Type B pancreatic cell (in vitro differentiated cells): ENCODE results near the gene ZMIZ1. TPM values are rescaled to one million over a fixed set of nuclear protein-coding genes. Genes with fewer than 3 reads are reported as not detected.

ENCODE experiments used
- DNase-seq: peaks from one replicate; pipeline ENCODE4 v3.0.0; 2021; ENCODE audit warnings: mixed read lengths; ENCODE audit not compliant: unreplicated experiment; ENCODE audit errors: extremely low spot score
- H3K27ac Mint-ChIP-seq: 2 replicates; pipeline ENCODE4 v1.8.0; 2021; ENCODE audit warnings: mild to moderate bottlenecking, mixed read lengths
- H3K27me3 Mint-ChIP-seq: 2 replicates; pipeline ENCODE4 v1.8.0; 2021; ENCODE audit warnings: mixed read lengths
- H3K36me3 Mint-ChIP-seq: 2 replicates; pipeline ENCODE4 v1.8.0; 2021; ENCODE audit warnings: mixed read lengths
- H3K4me1 Mint-ChIP-seq: one replicate; pipeline ENCODE4 v1.8.0; 2021; ENCODE audit warnings: mixed read lengths; ENCODE audit not compliant: unreplicated experiment
- H3K4me3 Mint-ChIP-seq: 2 replicates; pipeline ENCODE4 v1.8.0; 2021; ENCODE audit warnings: mild to moderate bottlenecking, mixed read lengths
- H3K9me3 Mint-ChIP-seq: 2 replicates; pipeline ENCODE4 v1.8.0; 2021; ENCODE audit warnings: mixed read lengths
- CTCF ChIP-seq: fragments of 200-600 bp; sonication (generic); conservative IDR thresholded peaks from 2 replicates; pipeline ENCODE4 v1.5.0; 2021; ENCODE audit warnings: antibody characterized with exemption, mild to moderate bottlenecking
- total RNA-seq: library from RNA; stranded (reverse); gene quantifications from 2 replicates; pipeline ENCODE4 v1.2.1, GENCODE V29; 2021; ENCODE audit warnings: low replicate concordance

Gene ZMIZ1
- total RNA-seq, 1 donor from 2014 or later = 102 TPM

GRCh38 chr10:79269969-79270368, 201.2 kb downstream of the ZMIZ1 start:
- H3K27ac Mint-ChIP-seq = peak overlapping the region; percentile 77
- H3K36me3 Mint-ChIP-seq = peaks cover 18% of the 10 kb centered on the region
- TF ChIP-seq CTCF = no peak
- H3K9me3 Mint-ChIP-seq = no peaks in the 10 kb centered on the region
- H3K4me1 Mint-ChIP-seq = peaks cover 55% of the 10 kb centered on the region
- no peak for DNase-seq
- H3K27me3 Mint-ChIP-seq = no peaks in the 10 kb centered on the region
- H3K4me3 Mint-ChIP-seq = peak overlapping the region; percentile 53

- H3K9me3 Mint-ChIP-seq = no peaks in the 10 kb centered on the region
- no peaks in the 10 kb centered on the region for H3K27me3 Mint-ChIP-seq
- TF ChIP-seq CTCF = peak; percentile 20
- H3K36me3 Mint-ChIP-seq = peaks cover 18% of the 10 kb centered on the region
- H3K4me1 Mint-ChIP-seq = peaks cover 48% of the 10 kb centered on the region
- peak overlapping the region; percentile 77 for H3K27ac Mint-ChIP-seq
- H3K4me3 Mint-ChIP-seq = peak overlapping the region; percentile 53
- no peak for DNase-seq
Observed at GRCh38 chr10:79270466-79271246, 201.9 kb downstream of the ZMIZ1 start.

- Mint-ChIP-seq H3K36me3 (peaks cover 18% of the 10 kb centered on the region), H3K4me1 (peaks cover 45% of the 10 kb centered on the region), H3K27me3 (no peaks in the 10 kb centered on the region), H3K27ac (peak overlapping the region; percentile 11), H3K4me3 (no peak overlapping the region), H3K9me3 (no peaks in the 10 kb centered on the region)
- DNase-seq = no peak
- no peak for TF ChIP-seq CTCF
Observed at GRCh38 chr10:79272353-79272752, 203.6 kb downstream of the ZMIZ1 start.

GRCh38 chr10:79273604-79274003, 204.8 kb downstream of the ZMIZ1 start:
- DNase-seq = no peak
- H3K27ac Mint-ChIP-seq = peak overlapping the region; percentile 76
- H3K9me3 Mint-ChIP-seq = no peaks in the 10 kb centered on the region
- TF ChIP-seq CTCF = no peak
- H3K27me3 Mint-ChIP-seq = no peaks in the 10 kb centered on the region
- peaks cover 21% of the 10 kb centered on the region for H3K36me3 Mint-ChIP-seq
- no peak overlapping the region for H3K4me3 Mint-ChIP-seq
- H3K4me1 Mint-ChIP-seq = peaks cover 41% of the 10 kb centered on the region

GRCh38 chr10:79274279-79275104, 205.7 kb downstream of the ZMIZ1 start:
- peaks cover 34% of the 10 kb centered on the region for H3K4me1 Mint-ChIP-seq
- no peaks in the 10 kb centered on the region for H3K9me3 Mint-ChIP-seq
- H3K27ac Mint-ChIP-seq = peak overlapping the region; percentile 76

More at GRCh38 chr10:79274279-79275104, 205.7 kb downstream of the ZMIZ1 start:
- Mint-ChIP-seq H3K27me3 (no peaks in the 10 kb centered on the region), H3K4me3 (peak overlapping the region; percentile 52), H3K36me3 (peaks cover 21% of the 10 kb centered on the region)
- DNase-seq = no peak
- no peak for TF ChIP-seq CTCF
